ENCODE results near the gene SREK1. TPM values are rescaled to one million over a fixed set of nuclear protein-coding genes. Genes with fewer than 3 reads are reported as not detected.

SREK1 gene
- total RNA-seq, 1 experiment from 2014 or later, result 59.6 TPM

GRCh38 chr5:66224773-66225553 is 80.9 kb downstream of the SREK1 start:
- no peak overlapping the region for H3K14ac ChIP-seq (ENCODE audit: insufficient read depth, low read length)
- no peak overlapping the region for H2AFZ ChIP-seq (ENCODE audit: low read length)
- no peaks in the 10 kb centered on the region for H3K79me2 ChIP-seq (ENCODE audit: insufficient read depth, low read length)
- no peaks in the 10 kb centered on the region for H3K79me1 ChIP-seq (ENCODE audit: insufficient read depth, low read depth, low read length, poor library complexity, severe bottlenecking)
- no peak overlapping the region for H3K27ac ChIP-seq (ENCODE audit: insufficient read length, low read depth, low read length)
- no peak overlapping the region for H3K56ac ChIP-seq (ENCODE audit: insufficient read length, low read depth, low read length)
- H3T11ph ChIP-seq (ENCODE audit: low read length), result no peak overlapping the region
- Mint-ChIP-seq H3K9me3 (peaks cover 3 to 12% of the 10 kb centered on the region in 2 experiments), H3K27ac (no peak overlapping the region), H3K4me1 (peaks cover 2 to 7% of the 10 kb centered on the region in 2 experiments; a peak in 3 of 4 replicates), H3K36me3 (ENCODE audit: insufficient read depth in 1 of 3, low read depth in 3 of 3) (peaks cover 0 to 6% (median 0%) of the 10 kb centered on the region in 3 experiments; a peak in 3 of 7 replicates), H3K27me3 (ENCODE audit: low read depth) (peaks cover 3% of the 10 kb centered on the region; the same call in 1 of the 2 replicates), H3K4me3 (no peak overlapping the region; a peak in 1 of 5 replicates)
- no peak overlapping the region for H2BK120ac ChIP-seq (ENCODE audit: low read depth, low read length, poor library complexity, severe bottlenecking)
- no peak overlapping the region for H2AK5ac ChIP-seq (ENCODE audit: insufficient read length, low read length)
- no peaks in the 10 kb centered on the region for H3K23me2 ChIP-seq (ENCODE audit: insufficient read length, low read depth, low read length, poor library complexity, severe bottlenecking)
- no peaks in the 10 kb centered on the region for H4K20me1 ChIP-seq (ENCODE audit: control insufficient read depth, insufficient read depth, insufficient read length)
- H3K9me3 ChIP-seq (ENCODE audit: control insufficient read depth, low read depth, low read length), result no peaks in the 10 kb centered on the region
- H3K23ac ChIP-seq (ENCODE audit: insufficient read length, low read depth, low read length), result no peak overlapping the region
- no peak overlapping the region for H3K4ac ChIP-seq (ENCODE audit: low read depth, low read length)
- DNase-seq, result no peak
- H2BK12ac ChIP-seq (ENCODE audit: insufficient read length, low read depth, low read length), result no peak overlapping the region
- H4K5ac ChIP-seq (ENCODE audit: insufficient read length, low read depth, low read length), result no peak overlapping the region
- no peak for TF ChIP-seq CTCF (conservative IDR thresholded peaks at IDR 0.05)
- H4K8ac ChIP-seq (replicated peaks; ENCODE audit: insufficient read length, low read depth, low read length), result no peak overlapping the region
- no peak overlapping the region for H2BK5ac ChIP-seq (ENCODE audit: insufficient read length, low read length)
- H3K18ac ChIP-seq (ENCODE audit: insufficient read length, low read depth, low read length), result no peak overlapping the region
- H2BK15ac ChIP-seq (ENCODE audit: low read depth, low read length), result no peak overlapping the region
- H3K4me2 ChIP-seq (ENCODE audit: insufficient read depth, insufficient read length, low read length), result no peak overlapping the region
- H3K4me1 ChIP-seq (ENCODE audit: insufficient read depth, low read length), result no peaks in the 10 kb centered on the region
- no peaks in the 10 kb centered on the region for H3K27me3 ChIP-seq (ENCODE audit: insufficient read depth, low read length)
- H2BK20ac ChIP-seq (ENCODE audit: low read depth, low read length, poor library complexity, severe bottlenecking), result no peak overlapping the region
- no CpG with 5 or more reads among the region's 8 CpGs for WGBS (ENCODE audit: extremely low coverage, insufficient read length, low lambda C conversion rate)
- no peak overlapping the region for H3K9ac ChIP-seq (ENCODE audit: extremely low read depth, insufficient read length, low read length)
- no peak overlapping the region for H4K91ac ChIP-seq (ENCODE audit: insufficient read length, low read depth, low read length)
